HG03520 (cell line): ENCODE results near the gene PPP4R2.
"Not testable (repeated sequence)": the region's sequence is repeated elsewhere in the genome, so short reads cannot be mapped to it uniquely, and the experiment has no call there.

Experiments used
- ATAC-seq: cut with Tn5 transposase; IDR thresholded peaks from one replicate; pipeline ENCODE4 v1.9.1; 2021; ENCODE audit warnings: mild to moderate bottlenecking, moderate library complexity; ENCODE audit not compliant: unreplicated experiment

PPP4R2 gene

DNA sequence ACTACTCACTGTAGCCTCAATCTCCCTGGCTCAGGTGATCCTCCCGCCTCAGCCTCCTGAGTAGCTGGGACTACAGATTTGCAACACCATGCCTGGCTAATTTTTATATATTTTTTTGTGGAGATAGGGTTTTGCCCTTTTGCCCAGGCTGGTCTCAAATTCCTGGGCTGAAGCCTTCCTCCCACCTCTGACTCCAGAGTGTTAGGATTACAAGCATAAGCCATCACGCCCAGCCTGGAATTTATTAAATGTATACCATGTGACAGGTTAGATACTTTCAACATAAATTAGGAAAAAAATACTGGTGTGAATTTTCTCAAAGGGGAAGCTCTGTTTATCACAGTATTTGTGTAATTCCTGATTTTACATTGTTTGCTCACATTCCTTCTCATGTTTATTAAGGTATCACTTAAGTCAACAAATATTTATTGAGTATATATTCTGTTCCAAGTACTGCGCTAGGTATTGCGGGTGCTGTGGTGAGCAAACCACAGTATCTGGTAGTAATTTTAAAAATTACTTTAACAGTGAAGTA lies 24.8 kb downstream of the PPP4R2 start:
- ATAC-seq = no peak

DNA sequence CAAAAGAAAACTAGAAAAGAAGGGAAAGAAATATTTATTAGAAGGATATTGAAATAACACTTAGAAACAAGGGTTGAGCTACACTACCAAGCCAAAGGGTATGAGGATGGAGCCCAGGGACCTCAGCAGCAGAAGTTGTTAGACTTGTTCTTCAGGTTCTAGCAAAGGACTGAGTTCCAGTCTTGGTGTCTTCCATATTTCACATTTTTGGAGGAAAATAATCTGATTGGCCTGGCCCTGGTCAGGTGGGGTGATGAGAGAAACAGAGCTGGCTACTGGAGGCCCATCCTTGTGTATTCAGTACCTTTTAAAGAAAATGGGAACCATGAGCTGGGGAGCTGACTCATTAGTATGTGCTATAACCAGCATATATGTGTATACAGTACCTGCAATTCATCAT lies 28.2 kb downstream of the PPP4R2 start:
- no peak for ATAC-seq

DNA sequence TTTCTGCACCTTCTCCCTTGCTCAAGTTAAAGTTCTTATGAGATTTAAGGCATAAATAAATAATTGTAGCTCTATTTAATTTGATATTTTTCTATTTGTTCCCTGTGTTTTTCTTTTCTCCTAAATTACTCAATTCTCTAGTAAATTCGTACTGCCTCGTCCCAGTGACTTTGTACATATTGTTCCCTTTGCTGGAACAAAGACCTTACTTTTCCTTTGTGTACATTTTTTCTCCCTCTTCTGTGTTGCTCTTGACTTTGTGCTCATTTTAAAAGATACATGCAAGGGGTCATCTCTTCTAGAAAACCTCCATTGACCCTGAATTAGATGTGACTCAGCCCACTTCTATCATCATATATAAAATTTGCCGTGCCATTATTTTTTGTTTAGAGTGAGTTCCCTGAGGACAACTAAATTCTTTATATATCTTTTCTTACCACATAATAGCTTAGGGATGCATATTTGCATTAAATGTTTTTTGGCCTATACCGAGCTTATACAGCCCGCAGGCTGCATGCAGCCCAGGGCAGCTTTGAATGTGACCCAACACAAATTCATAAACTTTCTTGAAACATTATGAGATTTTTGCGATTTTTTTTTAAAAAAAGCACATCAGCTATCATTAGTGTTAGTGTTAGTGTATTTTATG lies 29.6 kb downstream of the PPP4R2 start:
- ATAC-seq = no peak

DNA sequence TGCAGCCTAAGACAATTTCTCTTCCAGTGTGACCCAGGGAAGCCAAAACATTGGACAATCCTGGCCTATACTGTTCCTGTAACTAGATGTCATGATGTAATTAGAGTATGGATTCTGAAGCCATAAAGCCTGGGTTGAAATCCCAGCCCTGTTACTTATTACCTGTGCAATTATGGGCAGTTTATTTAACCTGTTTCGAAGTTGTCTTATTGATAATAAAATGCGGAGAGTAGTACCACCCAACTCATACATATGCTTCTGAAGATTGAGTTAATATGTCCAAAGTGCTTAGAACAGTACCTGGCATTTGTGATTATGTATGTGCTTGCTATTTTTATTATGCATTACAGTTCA lies 30.1 kb downstream of the PPP4R2 start:
- no peak for ATAC-seq

DNA sequence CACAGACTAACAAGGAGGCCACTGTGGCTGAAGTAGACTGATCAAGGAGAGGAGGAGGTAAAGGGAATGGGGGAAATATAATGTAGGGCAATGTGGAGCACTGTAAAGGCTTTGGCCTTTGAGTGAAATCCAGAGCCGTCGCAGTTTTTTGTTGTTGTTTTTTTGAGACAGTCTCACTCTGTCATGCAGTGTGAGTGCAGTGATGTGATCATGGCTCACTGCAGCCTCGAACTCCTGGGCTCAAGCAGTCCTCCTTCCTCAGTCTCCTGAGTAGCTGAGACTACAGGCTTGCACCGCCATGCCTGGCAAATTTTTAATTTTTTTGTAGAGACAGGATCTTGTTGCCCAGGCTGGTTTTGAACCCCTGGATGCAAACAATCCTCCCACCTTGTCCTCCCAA lies 32.2 kb downstream of the PPP4R2 start:
- no peak for ATAC-seq

DNA sequence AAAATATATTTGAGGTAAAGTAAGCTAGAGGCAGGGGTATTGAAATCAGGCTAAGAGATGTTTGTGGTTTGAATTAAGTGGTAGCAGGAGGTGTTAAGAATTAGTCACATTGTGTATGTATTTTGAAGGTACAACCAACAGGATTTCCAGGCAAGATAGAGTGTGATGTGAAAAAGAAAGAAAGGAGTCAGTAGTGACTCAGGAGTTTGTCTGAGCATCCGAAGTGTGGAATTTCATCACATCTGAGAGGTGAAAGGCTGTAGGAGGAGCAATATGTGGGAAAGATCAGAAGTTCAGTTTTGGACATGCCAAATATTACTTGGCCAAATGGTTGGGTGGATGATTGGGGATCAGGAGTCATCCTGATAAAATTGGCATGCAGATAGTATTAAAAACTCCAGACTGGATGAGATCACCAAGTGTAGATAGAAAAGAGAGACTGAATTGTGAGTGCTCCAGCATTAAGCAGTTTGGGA lies 32.7 kb downstream of the PPP4R2 start:
- no peak for ATAC-seq

DNA sequence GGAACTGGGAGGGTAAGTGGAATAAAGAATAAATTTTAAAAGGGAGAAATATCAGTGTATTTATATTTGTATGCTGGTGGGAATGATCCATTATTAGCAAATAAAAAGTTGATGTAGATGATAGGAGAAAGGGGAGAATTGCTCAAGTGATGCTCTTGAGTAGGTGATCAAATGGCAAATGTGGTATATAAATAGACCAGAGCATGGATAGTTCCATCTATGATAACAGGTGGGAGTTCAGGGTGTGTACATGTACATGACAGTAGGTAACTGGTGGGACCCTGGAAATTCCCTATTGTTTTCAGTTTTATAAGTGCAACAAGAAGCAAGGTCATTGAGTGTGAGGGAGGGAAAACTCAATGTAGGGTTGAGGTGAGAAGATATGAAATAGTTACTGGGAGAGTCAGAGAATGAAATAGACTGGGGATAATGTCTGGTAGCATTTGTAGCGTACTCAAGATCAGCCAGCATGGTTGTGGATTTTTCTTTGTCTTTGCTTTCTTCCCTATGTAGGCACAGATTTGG lies 33.5 kb downstream of the PPP4R2 start:
- no peak for ATAC-seq

DNA sequence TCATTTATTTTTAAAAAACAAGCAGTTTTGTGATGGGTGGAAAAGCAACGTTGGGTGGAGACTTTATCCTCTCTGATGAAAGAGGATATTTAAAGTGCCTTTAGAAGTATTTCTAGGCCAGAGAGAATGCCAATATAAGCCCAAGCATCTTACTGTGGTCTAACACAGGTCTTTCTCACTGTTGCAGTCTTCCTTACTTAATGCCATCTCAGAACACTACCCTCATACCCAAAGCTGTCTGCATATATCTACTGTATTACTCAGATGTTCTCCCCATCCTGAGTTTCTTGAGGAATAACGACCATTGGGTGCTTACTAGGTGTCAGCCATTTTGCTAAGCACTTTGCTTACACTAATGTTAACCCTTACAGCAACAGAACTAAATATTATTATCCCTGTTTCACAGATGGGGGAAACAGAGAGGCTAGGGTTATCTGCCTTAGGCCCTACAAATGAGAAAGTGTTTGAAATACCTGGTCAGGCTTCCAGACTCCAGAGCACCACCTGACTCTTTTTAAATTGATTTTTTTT lies 35.0 kb downstream of the PPP4R2 start:
- ATAC-seq = no peak

DNA sequence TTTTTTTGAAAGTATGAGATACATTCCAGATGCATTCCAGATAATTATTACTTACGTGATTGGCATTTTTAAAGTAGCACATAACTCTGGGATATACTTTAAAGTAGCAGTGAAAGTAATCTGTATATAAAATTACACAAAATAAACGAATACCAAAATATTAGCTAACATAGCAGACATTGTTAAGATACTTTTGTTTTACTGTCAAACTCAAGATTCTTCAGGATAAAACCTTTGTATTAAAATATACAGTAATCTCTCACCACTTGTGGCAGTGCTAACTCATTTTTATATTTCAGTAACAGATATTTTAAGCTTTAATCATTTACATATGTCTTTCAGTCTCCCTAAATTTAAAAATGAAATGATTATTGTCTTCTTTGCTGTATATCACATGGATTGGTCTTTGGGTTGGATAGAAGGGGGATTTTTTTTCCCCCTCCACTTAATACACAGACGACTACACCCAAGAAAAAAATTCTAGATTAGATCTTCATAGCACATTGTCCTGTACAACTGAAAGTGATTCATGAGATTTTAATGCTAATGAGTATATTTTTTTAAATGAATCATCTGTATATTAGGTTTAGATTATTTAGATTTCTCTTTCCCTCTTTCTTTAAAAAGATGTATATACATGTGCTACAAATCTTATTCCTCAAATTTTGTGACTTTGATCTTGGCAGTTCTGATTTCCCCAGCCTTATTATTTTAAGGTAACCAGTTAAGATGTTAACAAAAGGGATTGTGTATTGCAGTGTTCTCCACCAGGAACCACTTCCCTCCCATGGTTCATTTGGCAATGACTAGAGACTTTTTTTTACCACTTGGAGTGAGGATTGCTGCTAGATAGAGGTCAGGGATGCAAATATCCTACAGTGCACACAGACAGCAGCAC lies 40.3 kb downstream of the PPP4R2 start:
- no peak for ATAC-seq

DNA sequence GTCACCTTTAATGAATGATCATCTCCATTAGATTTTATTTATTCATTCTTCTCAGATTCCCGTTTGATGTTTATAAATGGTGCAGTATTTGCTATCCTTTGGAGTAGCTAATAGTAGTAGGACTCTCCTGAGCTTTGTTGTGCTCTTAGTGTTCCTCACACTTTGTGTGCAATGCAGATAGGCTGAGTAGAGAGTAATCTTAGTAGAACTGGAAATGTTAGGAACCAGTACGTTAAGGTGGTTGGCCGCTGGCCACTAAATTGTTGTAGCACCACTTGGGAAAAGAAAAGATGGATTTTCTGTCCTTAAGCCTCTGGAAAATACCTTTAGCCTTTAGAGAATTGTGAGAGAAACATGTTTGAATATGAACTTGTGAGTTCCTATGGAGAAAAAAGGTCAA lies 44.9 kb downstream of the PPP4R2 start:
- ATAC-seq = no peak

DNA sequence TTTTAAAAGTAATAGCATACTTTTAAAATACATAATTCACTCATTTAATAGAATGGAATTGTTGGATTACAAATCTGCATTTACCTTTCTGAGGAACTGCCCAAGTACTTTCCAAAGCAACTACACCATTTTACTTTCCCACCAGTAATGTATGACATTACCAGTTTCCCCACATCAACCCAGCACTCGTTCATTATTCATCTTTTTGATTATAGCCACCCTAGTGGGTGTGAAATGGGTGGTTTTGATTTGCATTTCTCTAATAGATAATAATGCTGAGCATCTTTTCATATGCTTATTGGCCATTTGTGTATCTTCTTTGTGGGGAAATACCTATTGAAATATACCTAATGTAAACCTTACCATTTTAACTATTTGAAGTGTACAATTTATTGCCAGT lies 46.8 kb downstream of the PPP4R2 start:
- ATAC-seq = no peak

DNA sequence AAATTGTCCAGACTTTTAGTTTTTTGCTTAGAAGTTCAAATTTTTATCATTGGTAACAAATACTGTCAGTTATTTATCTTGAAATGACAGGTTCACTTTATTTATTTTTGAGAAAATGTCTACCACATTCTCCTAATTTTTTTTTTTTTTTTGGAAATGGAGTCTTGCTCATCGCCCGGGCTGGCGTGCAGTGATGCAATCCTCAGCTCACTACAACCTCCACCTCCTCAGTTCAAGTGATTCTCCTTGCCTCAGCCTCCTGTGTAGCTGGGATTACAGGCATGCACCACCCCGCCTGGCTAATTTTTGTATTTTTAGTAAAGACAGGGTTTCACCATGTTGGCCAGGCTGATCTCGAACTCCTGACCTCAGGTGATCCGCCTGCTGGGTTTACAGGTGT lies 48.8 kb downstream of the PPP4R2 start:
- ATAC-seq = no peak

DNA sequence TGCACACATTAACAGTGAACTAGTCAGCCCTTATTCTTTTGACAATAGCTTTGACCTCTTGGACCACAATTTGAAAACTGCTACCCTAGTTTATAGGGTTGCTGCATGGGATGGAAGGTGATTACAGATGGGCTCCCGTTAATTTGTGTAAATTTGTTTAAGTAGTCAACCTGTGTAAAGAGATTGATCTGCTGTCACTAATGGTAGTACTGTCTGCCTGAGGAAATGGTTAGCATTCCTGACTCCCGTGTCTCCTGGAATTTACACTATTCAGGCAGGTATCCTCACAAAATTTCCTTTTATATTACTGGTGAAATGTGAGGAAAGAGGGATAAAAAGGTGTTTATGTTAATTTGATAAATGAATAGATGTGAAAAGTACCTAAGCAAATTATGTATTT lies 49.6 kb downstream of the PPP4R2 start:
- ATAC-seq = no peak

DNA sequence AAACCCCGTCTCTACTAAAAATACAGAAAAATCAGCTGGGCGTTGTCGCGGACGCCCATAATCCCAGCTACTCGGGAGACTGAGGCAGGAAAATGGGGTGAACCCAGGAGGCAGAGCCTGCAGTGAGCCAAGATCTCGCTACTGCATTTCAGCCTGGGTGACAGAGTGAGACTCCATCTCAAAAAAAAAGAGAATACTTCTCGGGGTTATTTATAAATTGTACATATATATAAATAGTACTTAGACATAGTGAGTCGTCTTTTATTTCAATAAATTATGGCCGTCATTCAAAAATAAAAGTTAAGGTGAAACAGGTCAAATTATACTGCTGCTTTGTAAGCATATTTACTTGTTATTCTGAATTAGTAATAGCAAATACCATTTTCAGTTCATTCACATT lies 52.7 kb downstream of the PPP4R2 start:
- no peak for ATAC-seq

DNA sequence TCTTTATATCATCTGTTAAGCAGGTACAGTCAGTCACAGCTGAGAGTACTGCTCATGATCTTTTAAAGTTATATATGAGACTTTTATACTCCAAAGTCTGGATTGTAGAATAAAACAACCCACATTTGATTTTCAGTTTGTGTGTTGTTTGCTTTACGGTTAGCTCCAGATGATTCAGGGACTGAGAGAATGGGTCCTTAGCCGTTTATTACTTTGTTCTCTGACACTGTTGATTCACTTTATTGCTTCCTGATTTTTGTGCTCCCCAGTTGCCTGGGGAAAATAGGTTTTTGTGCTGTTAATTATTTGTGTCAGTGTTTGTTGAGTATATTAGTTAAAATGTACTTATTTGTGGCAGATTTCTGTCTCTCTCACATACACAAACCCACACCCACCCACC lies 56.2 kb downstream of the PPP4R2 start:
- ATAC-seq = no peak

DNA sequence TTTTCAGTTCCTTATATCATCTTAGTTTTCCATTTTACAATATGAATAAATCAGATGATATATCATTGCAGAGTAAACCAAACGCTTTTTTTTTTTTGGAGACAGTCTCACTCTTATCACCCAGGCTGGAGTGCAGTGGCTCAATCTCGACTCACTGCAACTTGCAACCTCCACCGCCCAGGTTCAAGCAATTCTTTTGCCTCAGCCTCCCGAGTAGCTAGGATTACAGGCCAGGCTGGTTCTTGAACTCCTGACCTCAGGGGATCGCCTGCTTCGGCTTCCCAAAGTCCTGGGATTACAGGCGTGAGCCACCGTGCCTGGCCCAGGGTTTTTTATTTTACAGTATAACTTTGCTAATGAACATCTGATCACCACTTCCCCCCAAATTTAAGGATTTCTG lies 59.0 kb downstream of the PPP4R2 start:
- no peak for ATAC-seq

DNA sequence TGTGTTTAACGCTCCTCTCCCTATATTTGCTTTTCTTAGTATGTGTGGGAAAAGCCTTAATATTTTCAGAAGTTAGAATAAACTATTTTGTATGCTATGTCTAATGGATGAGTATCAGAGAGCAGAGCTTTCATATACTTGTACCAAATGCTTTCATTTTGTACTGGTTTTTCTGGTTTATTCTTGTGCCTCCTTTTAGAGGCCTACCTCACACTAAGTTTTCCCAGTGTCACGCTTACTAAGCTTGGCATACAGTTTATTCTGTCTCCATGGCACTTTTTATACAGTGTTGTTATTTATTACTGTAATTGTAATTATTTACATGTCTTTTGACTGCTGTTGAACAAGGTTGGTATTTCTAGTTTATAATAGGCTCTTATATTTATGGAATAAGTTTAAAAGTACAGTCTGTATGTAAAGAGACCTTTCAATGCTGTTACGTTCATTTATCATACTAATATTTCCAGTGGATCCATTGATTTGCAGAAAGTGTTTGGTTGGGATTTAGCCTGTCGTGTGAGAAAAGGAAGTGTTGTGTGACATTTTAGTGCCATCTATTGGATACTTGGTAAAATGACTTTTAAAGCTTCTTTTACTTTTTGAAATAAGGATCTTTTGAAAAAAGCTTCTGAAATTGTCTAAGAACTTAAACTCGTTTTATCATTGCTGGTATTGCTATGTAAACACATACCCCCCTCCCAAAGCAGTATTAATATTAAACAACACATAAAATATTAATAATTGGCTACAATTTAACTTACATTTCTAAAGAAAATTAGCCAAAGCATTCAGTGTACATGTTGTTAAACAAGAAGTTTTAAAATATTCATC lies 59.6 kb downstream of the PPP4R2 start:
- no peak for ATAC-seq

DNA sequence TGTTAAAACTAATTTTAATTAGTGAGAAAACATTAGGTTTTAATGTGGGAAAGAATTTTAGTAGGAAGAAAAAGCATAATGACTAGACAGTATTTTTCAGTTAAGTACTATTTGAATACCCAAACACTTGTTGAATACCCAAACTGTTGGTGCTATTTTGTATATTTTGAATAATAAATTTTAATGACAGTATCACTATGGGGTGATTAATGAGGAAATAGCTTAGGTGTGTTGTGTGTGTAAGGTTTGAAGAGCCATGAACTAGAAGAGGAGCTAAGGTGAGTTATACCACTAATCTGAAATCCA lies 60.2 kb downstream of the PPP4R2 start:
- no peak for ATAC-seq

DNA sequence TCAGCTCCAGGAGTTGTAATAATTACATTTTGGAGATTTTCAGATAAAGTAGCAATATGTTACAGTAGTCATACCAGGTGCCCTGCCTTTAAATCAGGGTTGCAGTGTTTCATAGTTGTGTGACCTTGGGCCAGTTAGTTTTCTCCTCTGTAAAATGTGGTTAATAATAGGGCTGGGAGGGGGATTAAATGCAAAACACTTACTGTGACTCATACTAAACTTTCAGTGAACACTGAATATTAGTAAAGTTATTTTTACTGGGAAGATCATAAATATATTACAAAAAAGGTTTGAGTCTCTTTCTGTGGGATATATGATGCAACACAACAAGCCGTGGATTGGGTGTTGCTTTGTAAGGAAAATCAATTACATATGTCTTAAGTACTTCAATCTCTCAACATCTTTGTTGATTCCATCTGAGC lies 63.7 kb downstream of the PPP4R2 start:
- no peak for ATAC-seq

DNA sequence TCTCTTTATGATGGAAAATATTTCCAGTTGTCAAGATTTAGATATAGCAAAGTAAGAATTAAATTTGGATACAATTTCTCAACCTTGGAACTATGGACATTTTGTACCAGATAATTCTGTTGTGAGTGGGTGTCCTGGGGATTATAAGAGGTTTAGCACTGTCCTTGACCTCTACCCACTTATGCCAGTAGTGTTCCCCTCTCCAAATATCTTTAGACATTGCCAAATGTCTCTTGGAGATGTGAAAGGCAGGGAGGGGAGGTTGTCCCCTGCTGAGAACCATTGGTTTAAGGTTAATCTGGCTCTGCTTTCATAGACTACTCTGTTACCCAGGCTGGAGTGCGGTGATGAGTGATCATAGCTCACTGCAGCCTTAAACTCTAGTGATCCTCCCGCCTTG lies 64.8 kb downstream of the PPP4R2 start, which contains the start of gene EBLN2:
EBLN2 (plus strand) TSS at position 244 of the 400 bp plus-strand sequence. CDS start 423 bp downstream, outside the sequence.
- ATAC-seq = no peak

DNA sequence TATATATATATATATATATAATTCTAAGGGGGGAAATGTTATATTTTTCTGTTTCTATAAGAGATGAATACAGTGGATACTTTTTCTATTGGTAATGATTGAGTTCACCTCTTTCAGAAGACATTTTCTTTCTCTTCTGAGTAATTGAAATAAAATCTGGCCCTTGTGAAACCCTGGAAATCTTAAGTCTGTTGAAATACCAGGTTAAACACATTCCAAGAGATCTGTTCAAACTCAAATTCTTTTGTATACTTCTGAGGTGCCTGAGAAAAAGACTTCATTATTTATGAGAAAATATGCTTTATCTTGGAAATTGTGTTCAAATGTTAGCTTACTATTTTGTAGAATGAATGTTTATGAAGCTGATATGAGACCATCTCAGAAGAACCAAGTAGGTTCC lies 69.6 kb downstream of the PPP4R2 start:
- ATAC-seq = not testable (repeated sequence)
